Muscle of back (tissue), 11 donors: ENCODE measurements around the gene TEDDM1. TPM values are rescaled to one million over a fixed set of nuclear protein-coding genes. Genes with fewer than 3 reads are reported as not detected.
A peak's percentile ranks its signal among the peaks of the same experiment; 100 is the strongest.
"Not testable (repeated sequence)": the region's sequence is repeated elsewhere in the genome, so short reads cannot be mapped to it uniquely, and the experiment has no call there.

Experiments used
- DNase-seq, 3 donors: peaks; one replicate each; pipeline versions ENCODE4 v3.0.0 to v3.0.0-alpha.2; 2013
- polyA plus RNA-seq, 10 donors: library from polyadenylated mRNA; unstranded; fragments of 120-200 nt; gene quantifications; one replicate each; pipeline ENCODE4 v1.2.1, GENCODE V29; 2013; ENCODE audit not compliant: insufficient read length in 10 of 10

Gene TEDDM1
- polyA plus RNA-seq, 10 donors, result 0.05 TPM; not detected in 9

DNA sequence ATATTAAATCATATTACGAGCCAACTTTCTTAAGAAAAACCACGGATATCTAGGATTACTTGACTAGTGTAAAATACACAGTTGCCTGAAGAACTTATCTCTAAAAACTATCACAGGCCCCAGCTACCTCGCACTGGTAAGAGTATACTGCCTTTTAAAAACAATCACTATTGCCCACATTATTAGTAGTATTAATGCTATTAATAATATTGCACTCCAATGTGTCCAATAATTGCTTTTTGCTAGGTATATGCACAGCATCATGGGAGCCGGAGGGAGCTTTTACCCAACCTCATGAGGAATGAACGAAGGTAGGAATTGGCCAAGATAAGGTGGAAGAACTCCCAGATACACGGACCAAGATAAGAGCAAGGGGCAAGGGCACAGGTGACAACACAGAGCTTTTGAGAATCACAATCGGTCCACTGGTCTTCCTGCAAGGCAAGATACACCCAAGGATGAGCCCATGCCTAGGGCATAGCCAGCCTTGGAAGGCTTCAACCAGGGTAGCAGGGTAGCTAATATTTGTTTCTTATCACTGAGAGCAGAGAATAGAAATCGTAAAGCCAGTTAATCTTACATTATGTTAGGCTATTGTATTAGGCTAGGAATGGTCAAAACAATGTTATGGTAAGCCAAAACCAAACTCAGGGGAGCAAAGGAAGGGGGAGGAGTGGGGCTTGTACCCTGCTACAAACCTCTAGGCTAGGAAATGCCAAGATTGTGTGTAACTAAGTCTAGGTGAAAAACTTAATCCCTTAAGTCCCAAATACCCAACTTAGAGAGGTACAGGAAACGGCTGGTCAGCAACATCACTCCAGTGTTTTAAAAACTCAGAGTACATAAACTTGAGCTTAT lies 18.3 kb downstream of the TEDDM1 start:
- DNase-seq, result no peak

DNA sequence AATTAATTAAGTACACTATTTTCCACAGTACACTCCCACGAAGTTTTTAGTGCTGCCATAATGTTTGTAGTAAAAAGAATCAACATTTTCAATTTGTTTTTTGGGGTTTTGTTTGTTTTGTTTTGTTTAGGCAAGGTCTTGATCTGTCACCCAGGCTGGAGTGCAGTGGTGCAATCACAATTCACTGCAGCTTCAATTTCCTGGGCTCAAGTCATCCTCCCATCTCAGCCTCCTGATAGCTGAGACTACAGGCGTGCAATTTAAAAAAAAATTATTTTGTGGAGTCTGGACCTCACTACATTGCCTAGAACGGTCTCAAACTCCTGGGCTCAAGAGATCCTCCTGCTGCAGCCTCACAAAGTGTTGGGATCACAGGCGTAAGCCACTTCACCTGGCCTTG lies 20.3 kb downstream of the TEDDM1 start:
- no peak for DNase-seq

DNA sequence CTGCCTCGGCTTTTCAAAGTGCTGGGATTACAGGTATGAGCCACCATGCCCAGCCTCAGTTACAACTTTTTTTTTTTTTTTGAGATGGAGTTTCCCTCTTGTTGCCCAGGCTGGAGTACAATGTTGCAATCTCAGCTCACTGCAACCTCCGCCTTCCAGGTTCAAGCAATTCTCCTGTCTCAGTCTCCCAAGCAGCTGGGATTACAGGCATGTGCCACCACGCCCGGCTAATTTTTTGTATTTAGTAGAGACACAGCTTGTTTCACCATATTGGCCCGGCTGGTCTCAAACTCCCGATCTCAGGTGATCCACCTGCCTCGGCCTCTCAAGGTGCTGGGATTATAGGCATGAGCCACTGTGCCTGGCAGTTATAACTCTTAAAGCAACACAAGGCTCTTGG lies 20.7 kb downstream of the TEDDM1 start:
- not testable (repeated sequence) for DNase-seq

DNA sequence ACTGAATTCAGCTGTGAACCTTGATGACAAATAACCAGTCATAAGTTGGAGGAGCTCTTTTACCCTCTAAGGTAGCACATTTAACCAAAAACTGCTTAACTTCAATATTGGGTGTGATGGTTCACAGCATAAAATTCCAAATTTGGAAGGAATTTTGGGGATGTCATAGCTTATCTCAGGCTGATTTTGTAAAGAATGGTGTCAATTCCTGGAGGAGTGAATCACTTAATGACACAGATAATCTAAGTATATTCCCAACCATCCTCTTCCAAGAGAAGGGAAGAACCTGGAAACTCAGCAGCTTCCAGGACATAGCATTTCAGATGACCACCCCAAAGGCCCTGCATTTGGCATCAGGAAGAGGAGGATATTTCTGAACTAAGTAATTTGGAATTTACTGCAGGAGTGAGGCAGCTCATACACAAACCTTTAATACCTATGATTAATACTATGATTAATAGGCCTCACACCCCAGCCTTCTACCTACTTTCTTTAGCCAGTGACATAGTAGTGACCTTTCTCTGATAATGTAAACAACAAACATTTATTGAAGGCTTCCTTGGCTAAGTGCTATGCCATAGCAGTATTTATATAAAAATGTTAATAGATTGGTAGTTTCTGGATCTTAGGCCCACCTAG lies 23.4 kb downstream of the TEDDM1 start:
- no peak for DNase-seq

DNA sequence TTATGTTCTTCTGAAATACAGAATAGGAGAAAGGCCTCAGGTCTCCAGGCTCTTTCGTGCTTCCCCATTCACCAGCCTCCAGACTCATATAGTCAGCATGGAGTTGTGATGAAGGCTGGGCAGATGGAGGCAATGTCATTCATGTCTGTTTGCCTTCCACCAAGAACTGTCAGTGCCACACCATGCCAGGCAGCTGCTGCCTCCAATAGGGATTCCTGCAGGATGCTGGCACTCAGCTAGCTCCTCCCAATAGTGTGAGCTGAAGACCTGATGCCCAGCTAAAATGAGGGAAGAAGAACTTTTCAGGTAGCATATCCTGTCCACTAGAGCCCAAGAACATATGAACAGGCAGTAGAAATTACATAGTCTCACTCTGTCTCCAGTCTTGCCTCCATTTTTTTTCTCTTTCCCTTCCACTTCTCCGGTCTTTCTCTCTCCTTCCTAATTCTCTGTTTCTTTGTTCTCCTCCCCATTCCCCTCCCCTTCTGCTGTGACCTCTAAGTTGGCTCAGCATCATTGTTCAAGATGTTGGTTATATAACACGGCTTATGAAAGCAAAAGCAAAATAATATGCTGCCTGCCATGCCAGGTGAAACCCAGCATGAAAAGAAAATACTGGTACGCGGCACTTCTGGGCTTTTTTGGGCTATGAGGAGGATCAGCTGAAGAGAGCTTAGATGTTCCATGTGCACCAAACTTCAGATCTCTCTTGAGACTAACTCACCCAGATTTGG lies 26.2 kb downstream of the TEDDM1 start:
- no peak for DNase-seq

DNA sequence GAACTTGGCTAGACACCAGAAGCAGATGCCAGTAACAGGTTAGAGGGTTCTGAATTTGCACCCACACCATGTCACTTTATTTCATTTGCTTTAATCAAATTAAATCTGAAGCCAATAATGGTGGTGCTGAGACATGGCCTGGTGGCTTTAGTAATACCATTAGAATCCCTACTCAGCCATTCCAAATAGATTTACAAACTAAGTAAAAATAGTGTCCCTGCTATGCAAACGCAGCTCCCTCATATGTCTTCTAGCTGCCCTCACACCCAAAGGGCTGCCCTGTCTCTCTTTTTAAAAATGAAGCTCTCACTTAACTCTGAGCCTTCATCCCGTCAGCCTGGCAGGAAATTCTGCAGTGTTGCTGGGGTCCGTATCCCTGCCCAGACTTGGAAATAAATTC lies 29.9 kb downstream of the TEDDM1 start:
- no peak for DNase-seq

DNA sequence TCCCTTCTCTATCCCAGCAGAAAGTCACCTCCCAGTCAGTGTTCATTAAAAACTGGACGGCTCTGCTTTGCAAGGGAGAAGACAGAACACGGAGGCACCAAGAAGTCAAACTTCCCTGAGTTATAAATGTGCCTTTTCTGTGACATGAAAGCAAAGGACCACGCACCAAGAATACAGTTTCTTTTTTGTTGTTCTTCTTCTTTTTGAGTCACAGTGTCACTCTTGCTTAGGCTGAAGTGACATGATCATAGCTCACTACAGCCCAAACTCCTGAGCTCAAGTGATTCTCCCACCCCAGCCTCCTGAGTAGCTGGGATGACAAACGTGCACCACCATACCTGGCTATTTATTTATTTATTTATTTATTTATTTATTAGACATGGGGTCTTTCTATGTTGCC lies 31.6 kb downstream of the TEDDM1 start:
- DNase-seq, result no peak

DNA sequence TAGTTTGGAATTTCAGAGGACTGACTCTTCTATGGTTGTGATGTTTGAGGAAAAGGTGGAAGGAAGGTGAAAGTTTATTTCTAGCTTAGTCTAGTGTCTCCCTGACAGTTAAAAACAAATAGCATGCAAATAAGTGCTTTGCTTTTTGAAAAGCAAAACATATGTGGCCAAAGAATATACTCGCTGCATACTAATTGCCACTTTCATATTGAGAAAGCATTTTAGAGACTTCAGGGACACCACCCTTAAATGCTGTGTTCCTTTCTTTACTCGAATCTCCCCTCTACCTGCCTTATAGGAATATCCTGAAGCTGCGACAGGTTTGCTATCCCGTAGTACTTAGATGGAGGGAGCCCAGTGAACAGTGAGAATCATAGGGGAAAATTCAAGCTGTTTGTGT lies 32.1 kb downstream of the TEDDM1 start:
- no peak for DNase-seq

DNA sequence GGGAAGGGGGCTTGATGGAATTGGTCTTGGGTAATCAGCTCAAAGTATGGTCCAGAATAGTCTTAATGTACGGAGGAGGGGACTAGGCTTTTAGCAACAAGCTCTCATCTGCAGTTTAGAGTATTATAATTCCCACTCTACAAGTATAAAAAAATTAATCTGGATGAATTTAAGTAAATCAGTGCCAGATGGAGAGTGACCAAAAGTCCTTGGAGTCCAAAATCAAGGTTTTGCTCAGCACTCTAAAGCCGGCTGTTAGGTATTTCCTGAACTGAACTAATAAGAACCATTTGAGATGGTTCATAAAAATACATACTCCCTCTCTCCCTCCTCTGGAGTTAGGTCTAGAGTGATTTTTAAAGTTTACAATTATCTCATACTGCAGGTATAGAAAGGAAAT lies 32.5 kb downstream of the TEDDM1 start:
- DNase-seq, result peak in 2 of 3 donors; percentile 77 to 86

DNA sequence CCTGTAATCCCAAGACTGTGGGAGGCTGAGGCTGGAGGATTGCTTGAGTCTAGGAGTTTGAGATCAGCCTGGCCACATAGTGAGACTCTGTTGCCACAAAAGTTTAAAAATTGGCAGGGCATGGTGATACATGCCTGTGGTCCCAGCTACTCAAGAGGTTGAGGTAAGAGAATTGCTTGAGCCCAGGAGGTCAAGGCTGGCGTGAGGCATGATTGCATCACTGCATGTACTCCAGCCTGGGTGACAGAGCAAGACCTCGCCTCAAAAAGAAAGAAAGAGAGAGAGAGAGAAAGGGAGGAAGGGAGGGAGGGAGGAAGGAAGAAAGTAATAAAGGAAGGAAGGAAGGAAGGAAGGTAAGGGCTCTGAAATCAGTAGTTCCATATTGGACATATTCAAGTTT lies 33.9 kb downstream of the TEDDM1 start:
- DNase-seq, result no peak

DNA sequence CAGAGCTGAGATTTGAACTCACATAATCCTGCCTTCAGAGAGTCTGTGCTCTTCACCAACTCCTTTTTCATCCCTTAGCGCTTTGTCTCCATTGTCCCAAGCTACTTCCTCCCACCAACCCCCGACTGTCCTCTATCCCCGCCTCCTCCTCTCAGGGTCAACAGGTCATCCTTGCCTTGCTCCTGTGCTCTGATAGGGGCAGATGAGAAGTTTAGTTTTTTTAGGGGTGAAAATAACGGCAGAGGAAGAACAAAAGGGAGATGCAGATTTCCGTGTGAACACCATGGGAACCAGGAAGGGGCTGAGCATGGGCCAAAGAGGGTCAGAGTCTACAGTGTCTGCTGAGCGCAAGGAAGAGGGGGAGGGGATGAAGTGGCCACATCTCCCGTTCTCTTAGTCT lies 40.8 kb downstream of the TEDDM1 start:
- DNase-seq, result no peak

DNA sequence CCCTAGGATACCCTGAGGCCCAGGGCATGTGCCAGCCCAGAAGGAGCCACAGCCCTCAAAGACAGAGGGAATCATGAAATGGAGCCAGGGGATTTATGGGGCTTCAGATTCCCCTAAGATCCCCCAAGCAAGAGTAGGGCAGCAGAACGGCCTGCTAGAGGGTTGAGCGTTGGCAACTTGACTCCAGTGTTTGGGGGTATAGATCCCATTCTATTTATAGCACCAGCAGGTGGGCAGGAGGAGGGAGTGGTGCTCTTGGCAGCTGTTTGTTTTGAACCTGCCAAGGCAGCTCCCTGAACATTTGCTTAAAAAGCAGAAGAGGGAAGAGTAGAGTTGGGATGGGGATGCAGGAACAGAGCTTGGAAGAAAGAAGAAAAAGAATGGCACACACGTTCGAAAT lies 42.6 kb downstream of the TEDDM1 start:
- peak; percentile 41 to 57 (median 52) for DNase-seq

DNA sequence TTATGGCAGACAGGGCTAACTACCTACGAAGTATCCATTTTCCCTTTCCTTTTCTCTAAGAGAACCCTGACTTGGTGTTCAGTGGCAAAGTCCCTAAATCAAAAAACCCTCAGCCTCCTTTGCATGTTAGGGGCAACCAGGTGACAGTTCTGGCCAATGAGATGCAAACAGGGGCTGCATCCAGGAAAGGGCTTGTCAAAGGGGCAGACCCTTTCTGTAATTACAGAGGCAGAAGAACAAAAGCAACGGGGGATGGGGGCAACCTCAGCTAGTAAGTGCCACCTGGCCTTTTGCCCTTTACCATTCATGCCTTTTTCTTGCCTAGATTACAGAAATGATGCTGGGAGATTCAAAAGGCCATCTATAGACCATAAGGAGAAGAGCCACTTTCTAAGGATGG lies 43.3 kb downstream of the TEDDM1 start:
- no peak for DNase-seq

DNA sequence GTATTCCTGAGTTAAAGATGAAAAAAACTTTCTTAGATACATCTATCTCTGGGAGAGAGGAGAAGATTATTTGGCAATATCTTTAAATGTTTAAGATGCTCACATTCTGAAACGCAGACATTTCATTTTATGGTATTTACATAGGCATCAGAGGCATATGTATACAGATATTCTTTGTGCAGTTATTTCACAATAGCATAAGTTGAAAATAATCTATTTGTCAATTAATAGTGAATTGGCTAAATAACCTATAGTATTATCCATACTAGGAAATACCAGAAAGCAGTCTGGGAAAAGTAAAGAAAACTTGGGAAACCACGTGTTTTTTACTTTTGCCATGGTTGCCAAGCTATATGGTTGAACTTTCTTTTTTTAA lies 44.8 kb downstream of the TEDDM1 start:
- no peak for DNase-seq

DNA sequence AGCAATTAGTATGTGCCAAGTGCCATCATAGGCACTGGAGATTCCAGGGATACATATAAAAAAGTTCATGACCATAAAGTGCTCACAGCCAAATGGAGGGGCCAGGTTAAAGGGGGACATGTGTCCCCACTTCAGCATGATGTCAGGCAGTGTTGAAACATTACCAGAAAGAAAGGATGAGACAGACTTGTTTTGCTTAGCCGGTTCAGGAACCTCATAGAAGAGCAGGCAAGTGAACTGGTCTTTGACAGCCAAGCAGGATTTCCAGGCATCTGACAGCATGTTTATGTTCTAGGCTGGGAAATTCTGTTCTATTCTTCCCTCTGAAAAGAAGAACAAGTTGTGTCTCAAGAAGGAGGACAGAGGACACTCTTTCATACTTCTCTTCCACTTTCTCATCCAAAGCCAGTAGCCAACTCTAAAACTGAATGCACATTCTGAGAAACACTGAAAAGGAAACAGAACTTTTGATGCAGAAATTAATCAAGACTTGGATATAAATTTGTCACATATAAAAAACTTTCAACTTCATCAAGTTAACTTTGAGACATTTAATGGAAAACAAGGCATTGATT lies 48.6 kb downstream of the TEDDM1 start:
- DNase-seq, result no peak

DNA sequence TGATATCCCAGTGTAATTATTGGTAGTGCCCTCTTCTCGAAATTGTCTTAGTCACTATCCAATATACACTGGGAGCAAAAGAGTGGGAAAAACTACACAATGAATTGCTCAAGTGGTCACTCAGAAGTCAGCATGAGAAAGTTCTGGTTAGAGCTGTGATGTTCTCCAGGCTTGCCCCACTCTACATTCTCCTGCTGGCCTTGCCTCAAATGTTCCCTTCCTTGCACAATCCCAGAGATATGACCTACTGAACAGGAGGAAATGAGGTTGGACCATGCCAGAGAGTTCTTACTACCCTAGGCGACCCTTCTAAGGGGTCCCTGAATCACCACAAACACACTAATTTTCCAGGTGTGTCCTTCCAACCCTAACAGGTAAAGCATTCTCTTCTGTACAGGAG lies 49.6 kb downstream of the TEDDM1 start:
- no peak for DNase-seq

DNA sequence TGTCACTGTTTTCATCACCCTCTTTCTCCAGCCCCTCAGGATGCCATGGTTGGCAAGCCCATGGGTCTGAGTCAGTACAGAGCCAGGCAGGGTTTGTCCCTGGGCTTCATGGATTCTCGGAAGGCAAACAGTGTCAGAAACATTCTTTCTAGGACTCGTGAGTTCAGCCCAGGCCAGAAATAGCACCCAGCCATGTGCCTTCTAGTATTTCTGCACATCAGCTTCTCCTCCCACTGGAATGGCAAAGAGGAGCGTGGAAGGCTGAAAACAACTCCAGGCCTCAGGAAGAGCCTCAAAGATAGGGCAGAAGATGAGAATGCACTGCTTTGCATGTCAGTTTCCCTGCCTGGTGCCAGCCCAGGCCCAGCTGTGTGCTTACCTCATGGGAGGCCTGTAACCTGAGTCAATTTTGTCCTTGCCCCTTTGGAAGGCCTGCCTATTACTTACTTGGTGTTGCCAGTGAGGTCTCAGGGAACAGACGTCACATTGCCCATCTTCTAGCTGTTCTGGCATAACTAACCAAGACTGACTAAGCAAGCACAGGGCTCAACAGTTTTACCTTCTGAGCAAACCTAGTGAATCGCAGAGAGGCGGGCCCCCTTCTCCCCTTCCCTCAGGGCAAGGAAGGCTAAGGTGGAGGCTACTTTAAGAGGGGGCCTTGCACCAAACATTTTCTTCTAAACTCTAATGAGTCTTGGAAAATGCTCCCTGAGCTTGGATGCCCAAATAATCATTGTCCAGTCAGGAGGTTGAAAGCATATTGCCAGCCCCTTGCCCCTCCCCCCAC lies 51.3 kb downstream of the TEDDM1 start:
- DNase-seq, result peak; percentile 36 to 62 (median 48)
